ENCODE measurements around the gene OR8J3. TPM values are rescaled to one million over a fixed set of nuclear protein-coding genes. Genes with fewer than 3 reads are reported as not detected.

Gene OR8J3
- total and polyA plus RNA-seq, 10 of the 15 experiments (the other 5 are each of a cell fraction or from before 2014, with no cell fraction given): not detected

- no peak for TF ChIP-seq SMARCA5 (IDR thresholded peaks at IDR 0.05)
- no peak for TF ChIP-seq SKIL (IDR thresholded peaks at IDR 0.05; ENCODE audit: low read depth, poor library complexity, severe bottlenecking)
- no peak for TF ChIP-seq ATF7 (IDR thresholded peaks at IDR 0.05; ENCODE audit: low read depth)
- no peak for TF ChIP-seq PAX8 (IDR thresholded peaks at IDR 0.05)
- no peak for TF ChIP-seq SMAD1 (IDR thresholded peaks at IDR 0.05; ENCODE audit: low read depth, partially characterized antibody)
- no peak for TF ChIP-seq ZBTB40 (IDR thresholded peaks at IDR 0.05; ENCODE audit: borderline replicate concordance)
- TF ChIP-seq TCF3 (IDR thresholded peaks at IDR 0.05; ENCODE audit: borderline replicate concordance, insufficient read depth, low read depth, low read length): no peak
- no peak for TF ChIP-seq FOS (IDR thresholded peaks at IDR 0.05; ENCODE audit: borderline replicate concordance, extremely low read depth, insufficient read length)
- TF ChIP-seq TBL1XR1 (IDR thresholded peaks at IDR 0.05; ENCODE audit: low read depth, low read length): no peak
- no peak for TF ChIP-seq BHLHE40 (IDR thresholded peaks at IDR 0.05; ENCODE audit: borderline replicate concordance in 1 of 2, low read depth in 2 of 2, low read length in 1 of 2)
These were observed 20.2 kb upstream of the OR8J3 start, which contains the start of gene OR8K5 (continued) for GRCh38 chr11:56160217-56160616.

Measured in GM12878 (cell line).